GM23338 (cell line): ENCODE results near the gene TPST1. TPM values are rescaled to one million over a fixed set of nuclear protein-coding genes. Genes with fewer than 3 reads are reported as not detected.

ENCODE experiments used
- ATAC-seq: fragments of 200-7000 bp; cut with Tn5 transposase; 3 replicates; pipeline ENCODE4 v1.9.1; 2020
- DNase-seq: peaks from one replicate; pipeline ENCODE4 v3.0.0-alpha.2; 2015; ENCODE audit warnings: low spot score
- H2AFZ ChIP-seq: fragments of 200-600 bp; sonication (generic); 2 replicates; pipeline ENCODE4 v1.8.0; 2016; ENCODE audit warnings: antibody characterized with exemption, mild to moderate bottlenecking, moderate library complexity
- H3F3A ChIP-seq: fragments of 200-600 bp; sonication (generic); replicated peaks from 2 replicates; pipeline ENCODE4 v1.8.0; 2017; ENCODE audit warnings: antibody characterized with exemption, mixed run types, low read depth
- H3K27ac ChIP-seq: fragments of 200-600 bp; sonication (generic); 2 replicates; pipeline ENCODE4 v1.6.1; 2016; ENCODE audit warnings: low read depth
- H3K27me3 ChIP-seq: fragments of 200-600 bp; sonication (generic); 2 replicates; pipeline ENCODE4 v1.8.0; 2016; ENCODE audit warnings: mild to moderate bottlenecking, mixed run types, moderate library complexity; ENCODE audit not compliant: insufficient read depth
- H3K36me3 ChIP-seq: fragments of 200-600 bp; sonication (generic); 2 replicates; pipeline ENCODE4 v1.8.0; 2016; ENCODE audit warnings: mild to moderate bottlenecking; ENCODE audit not compliant: insufficient read depth
- H3K4me1 ChIP-seq: fragments of 200-600 bp; sonication (generic); 2 replicates; pipeline ENCODE4 v1.8.0; 2016; ENCODE audit warnings: mild to moderate bottlenecking, moderate library complexity; ENCODE audit not compliant: insufficient read depth
- H3K4me2 ChIP-seq: fragments of 200-600 bp; sonication (generic); 2 replicates; pipeline ENCODE4 v1.7.1; 2017; ENCODE audit warnings: mixed run types
- H3K4me3 ChIP-seq: fragments of 200-600 bp; sonication (generic); 2 replicates; pipeline ENCODE4 v1.6.1; 2016; ENCODE audit warnings: mixed run types
- H3K79me2 ChIP-seq: fragments of 200-600 bp; sonication (generic); replicated peaks from 2 replicates; pipeline ENCODE4 v1.8.0; 2017; ENCODE audit warnings: mild to moderate bottlenecking; ENCODE audit not compliant: insufficient read depth
- H3K9me2 ChIP-seq: fragments of 200-600 bp; sonication (generic); 2 replicates; pipeline ENCODE4 v1.8.0; 2017; ENCODE audit not compliant: insufficient read depth
- H4K20me1 ChIP-seq: fragments of 200-600 bp; sonication (generic); replicated peaks from 2 replicates; pipeline ENCODE4 v1.8.0; 2017; ENCODE audit warnings: mild to moderate bottlenecking; ENCODE audit not compliant: insufficient read depth
- H3K27ac Mint-ChIP-seq: 2 replicates; pipeline ENCODE4 v1.8.0; 2020; ENCODE audit warnings: inconsistent platforms, mild to moderate bottlenecking, moderate library complexity, mixed read lengths
- H3K27me3 Mint-ChIP-seq: 3 replicates; pipeline ENCODE4 v1.8.0; 2022; ENCODE audit warnings: low read depth, mild to moderate bottlenecking, moderate library complexity, mixed read lengths, inconsistent platforms; ENCODE audit not compliant: insufficient read depth, poor library complexity
- H3K36me3 Mint-ChIP-seq: 3 replicates; pipeline ENCODE4 v1.8.0; 2021; ENCODE audit warnings: low read depth, mild to moderate bottlenecking, inconsistent platforms, moderate library complexity, mixed read lengths
- H3K4me1 Mint-ChIP-seq: 3 replicates; pipeline ENCODE4 v1.8.0; 2020; ENCODE audit warnings: mild to moderate bottlenecking, inconsistent platforms, mixed read lengths
- H3K4me3 Mint-ChIP-seq: 3 replicates; pipeline ENCODE4 v1.8.0; 2021; ENCODE audit warnings: moderate library complexity, mild to moderate bottlenecking, inconsistent platforms, mixed read lengths
- H3K9me3 Mint-ChIP-seq: 3 replicates; pipeline ENCODE4 v1.8.0; 2020; ENCODE audit warnings: moderate library complexity, mild to moderate bottlenecking, inconsistent platforms, mixed read lengths
- CREB1 ChIP-seq: fragments of 250-450 bp; sonication (Bioruptor Pico); IDR thresholded peaks from 2 replicates; pipeline ENCODE4 v1.5.0; 2020; ENCODE audit warnings: low read depth, mild to moderate bottlenecking, moderate library complexity
- EZH2 ChIP-seq: fragments of 200-600 bp; sonication (generic); IDR thresholded peaks from one replicate; pipeline ENCODE4 v1.8.0; 2017; ENCODE audit warnings: antibody characterized with exemption, mild to moderate bottlenecking, low read depth; ENCODE audit not compliant: unreplicated experiment
- EZH2phosphoT487 ChIP-seq: fragments of 200-600 bp; sonication (generic); IDR thresholded peaks from one replicate; pipeline ENCODE4 v1.8.1; 2018; ENCODE audit warnings: antibody characterized with exemption; ENCODE audit not compliant: unreplicated experiment
- JUNB ChIP-seq: IDR thresholded peaks from one replicate; pipeline ENCODE4 v1.6.1; 2016; ENCODE audit warnings: antibody characterized with exemption; ENCODE audit not compliant: unreplicated experiment
- NANOG ChIP-seq: IDR thresholded peaks from 2 replicates; pipeline ENCODE4 v1.6.1; 2016; ENCODE audit warnings: antibody characterized with exemption, borderline replicate concordance
- POLR2AphosphoS5 ChIP-seq: IDR thresholded peaks from 2 replicates; pipeline ENCODE4 v1.6.1; 2016; ENCODE audit warnings: antibody characterized with exemption, low read depth
- STAT1 ChIP-seq: IDR thresholded peaks from one replicate; pipeline ENCODE4 v1.6.1; 2016; ENCODE audit warnings: antibody characterized with exemption; ENCODE audit not compliant: unreplicated experiment
- ZNF114 ChIP-seq: fragments of 250-450 bp; sonication (Bioruptor Pico); IDR thresholded peaks from 2 replicates; pipeline ENCODE4 v1.5.0; 2020; ENCODE audit warnings: mild to moderate bottlenecking, moderate library complexity
- ZNF331 ChIP-seq: fragments of 250-450 bp; sonication (Bioruptor Pico); IDR thresholded peaks from 2 replicates; pipeline ENCODE4 v1.5.0; 2020; ENCODE audit warnings: low read depth, mild to moderate bottlenecking, moderate library complexity
- polyA plus RNA-seq: library from polyadenylated mRNA; unstranded; fragments of >200 nt; fragmentation: Nextera tagmentation; extraction: Ambion mirVana; gene quantifications from 2 replicates; pipeline ENCODE4 v1.2.1, GENCODE V29; 2016
- total RNA-seq: library from RNA; depleted of rRNA; stranded (reverse); fragments of >200 nt; shearing (Covaris generic); gene quantifications from 2 replicates; pipeline ENCODE4 v1.2.3, GENCODE V29; 2014
- TF ChIP-seq, protein P1 (sequence below): IDR thresholded peaks from one replicate; pipeline ENCODE4 v1.6.1; 2018; ENCODE audit warnings: antibody characterized with exemption; ENCODE audit not compliant: unreplicated experiment
- TF ChIP-seq, protein P2 (sequence below): IDR thresholded peaks from 2 replicates; pipeline ENCODE4 v1.6.1; 2016; ENCODE audit warnings: antibody characterized with exemption
- TF ChIP-seq, protein P3 (sequence below), 2 experiments: fragments of 200-600 bp in 1 of 2; sonication (generic) in 1 of 2; conservative IDR thresholded peaks; 2 replicates each; pipeline versions ENCODE4 v1.5.1 to v1.6.1; 2016 to 2017; ENCODE audit warnings: antibody characterized with exemption in 2 of 2, low read depth in 2 of 2, mild to moderate bottlenecking in 2 of 2, moderate library complexity in 1 of 2

TPST1 gene
- total and polyA plus RNA-seq, 2 experiments from 2014 or later = 10.7 to 19.2 TPM

DNA sequence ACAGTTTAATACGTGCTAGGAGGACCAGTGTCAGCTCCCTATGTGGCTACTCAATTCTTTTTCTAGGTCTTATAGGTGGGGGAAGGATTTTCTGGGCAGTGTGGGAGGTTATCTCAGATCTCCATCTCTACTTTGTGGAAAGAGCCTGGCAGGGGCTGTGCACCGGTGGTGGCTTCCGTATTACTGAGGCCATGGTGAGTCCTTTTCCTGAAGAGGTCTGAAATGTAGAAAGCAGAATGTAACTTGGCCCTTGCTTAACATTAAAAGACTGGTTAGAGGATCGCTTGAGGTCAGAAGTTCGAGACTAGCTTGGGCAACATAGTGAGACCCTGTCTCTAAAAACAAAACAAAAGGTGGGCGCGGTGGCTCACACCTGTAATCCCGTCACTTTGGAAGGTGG lies 2.7 kb upstream of the TPST1 start:
- H2AFZ ChIP-seq = no peak overlapping the region
- H3K9me2 ChIP-seq = no peaks in the 10 kb centered on the region
- H4K20me1 ChIP-seq = peaks cover 8% of the 10 kb centered on the region; the same call in 1 of the 2 replicates
- TF ChIP-seq EZH2phosphoT487 = no peak
- TF ChIP-seq, protein P1, sequence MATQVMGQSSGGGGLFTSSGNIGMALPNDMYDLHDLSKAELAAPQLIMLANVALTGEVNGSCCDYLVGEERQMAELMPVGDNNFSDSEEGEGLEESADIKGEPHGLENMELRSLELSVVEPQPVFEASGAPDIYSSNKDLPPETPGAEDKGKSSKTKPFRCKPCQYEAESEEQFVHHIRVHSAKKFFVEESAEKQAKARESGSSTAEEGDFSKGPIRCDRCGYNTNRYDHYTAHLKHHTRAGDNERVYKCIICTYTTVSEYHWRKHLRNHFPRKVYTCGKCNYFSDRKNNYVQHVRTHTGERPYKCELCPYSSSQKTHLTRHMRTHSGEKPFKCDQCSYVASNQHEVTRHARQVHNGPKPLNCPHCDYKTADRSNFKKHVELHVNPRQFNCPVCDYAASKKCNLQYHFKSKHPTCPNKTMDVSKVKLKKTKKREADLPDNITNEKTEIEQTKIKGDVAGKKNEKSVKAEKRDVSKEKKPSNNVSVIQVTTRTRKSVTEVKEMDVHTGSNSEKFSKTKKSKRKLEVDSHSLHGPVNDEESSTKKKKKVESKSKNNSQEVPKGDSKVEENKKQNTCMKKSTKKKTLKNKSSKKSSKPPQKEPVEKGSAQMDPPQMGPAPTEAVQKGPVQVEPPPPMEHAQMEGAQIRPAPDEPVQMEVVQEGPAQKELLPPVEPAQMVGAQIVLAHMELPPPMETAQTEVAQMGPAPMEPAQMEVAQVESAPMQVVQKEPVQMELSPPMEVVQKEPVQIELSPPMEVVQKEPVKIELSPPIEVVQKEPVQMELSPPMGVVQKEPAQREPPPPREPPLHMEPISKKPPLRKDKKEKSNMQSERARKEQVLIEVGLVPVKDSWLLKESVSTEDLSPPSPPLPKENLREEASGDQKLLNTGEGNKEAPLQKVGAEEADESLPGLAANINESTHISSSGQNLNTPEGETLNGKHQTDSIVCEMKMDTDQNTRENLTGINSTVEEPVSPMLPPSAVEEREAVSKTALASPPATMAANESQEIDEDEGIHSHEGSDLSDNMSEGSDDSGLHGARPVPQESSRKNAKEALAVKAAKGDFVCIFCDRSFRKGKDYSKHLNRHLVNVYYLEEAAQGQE = no peak
- TF ChIP-seq, protein P2, sequence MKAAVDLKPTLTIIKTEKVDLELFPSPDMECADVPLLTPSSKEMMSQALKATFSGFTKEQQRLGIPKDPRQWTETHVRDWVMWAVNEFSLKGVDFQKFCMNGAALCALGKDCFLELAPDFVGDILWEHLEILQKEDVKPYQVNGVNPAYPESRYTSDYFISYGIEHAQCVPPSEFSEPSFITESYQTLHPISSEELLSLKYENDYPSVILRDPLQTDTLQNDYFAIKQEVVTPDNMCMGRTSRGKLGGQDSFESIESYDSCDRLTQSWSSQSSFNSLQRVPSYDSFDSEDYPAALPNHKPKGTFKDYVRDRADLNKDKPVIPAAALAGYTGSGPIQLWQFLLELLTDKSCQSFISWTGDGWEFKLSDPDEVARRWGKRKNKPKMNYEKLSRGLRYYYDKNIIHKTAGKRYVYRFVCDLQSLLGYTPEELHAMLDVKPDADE = no peak
- no peak for TF ChIP-seq NANOG
- no peak for TF ChIP-seq ZNF331
- no peak for TF ChIP-seq CREB1
- no peak for TF ChIP-seq STAT1
- no peak for TF ChIP-seq POLR2AphosphoS5
- TF ChIP-seq JUNB = no peak
- TF ChIP-seq EZH2 = no peak
- TF ChIP-seq, protein P3, sequence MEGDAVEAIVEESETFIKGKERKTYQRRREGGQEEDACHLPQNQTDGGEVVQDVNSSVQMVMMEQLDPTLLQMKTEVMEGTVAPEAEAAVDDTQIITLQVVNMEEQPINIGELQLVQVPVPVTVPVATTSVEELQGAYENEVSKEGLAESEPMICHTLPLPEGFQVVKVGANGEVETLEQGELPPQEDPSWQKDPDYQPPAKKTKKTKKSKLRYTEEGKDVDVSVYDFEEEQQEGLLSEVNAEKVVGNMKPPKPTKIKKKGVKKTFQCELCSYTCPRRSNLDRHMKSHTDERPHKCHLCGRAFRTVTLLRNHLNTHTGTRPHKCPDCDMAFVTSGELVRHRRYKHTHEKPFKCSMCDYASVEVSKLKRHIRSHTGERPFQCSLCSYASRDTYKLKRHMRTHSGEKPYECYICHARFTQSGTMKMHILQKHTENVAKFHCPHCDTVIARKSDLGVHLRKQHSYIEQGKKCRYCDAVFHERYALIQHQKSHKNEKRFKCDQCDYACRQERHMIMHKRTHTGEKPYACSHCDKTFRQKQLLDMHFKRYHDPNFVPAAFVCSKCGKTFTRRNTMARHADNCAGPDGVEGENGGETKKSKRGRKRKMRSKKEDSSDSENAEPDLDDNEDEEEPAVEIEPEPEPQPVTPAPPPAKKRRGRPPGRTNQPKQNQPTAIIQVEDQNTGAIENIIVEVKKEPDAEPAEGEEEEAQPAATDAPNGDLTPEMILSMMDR (conservative IDR thresholded peaks at IDR 0.05; ENCODE audit: low read depth in 2 of 2) = no peak
- no peak for TF ChIP-seq ZNF114
- peaks cover 16% of the 10 kb centered on the region for H3K4me1 ChIP-seq
- DNase-seq (no peak), ATAC-seq (no peak)
- Mint-ChIP-seq H3K27me3 (peaks cover 15% of the 10 kb centered on the region), H3K9me3 (no peaks in the 10 kb centered on the region; the same call in 2 of the 3 replicates), H3K4me3 (no peak overlapping the region), H3K4me1 (peaks cover 19% of the 10 kb centered on the region), H3K27ac (no peak overlapping the region), H3K36me3 (no peaks in the 10 kb centered on the region; the same call in 2 of the 3 replicates)
- peaks cover 15% of the 10 kb centered on the region for H3K79me2 ChIP-seq
- no peak overlapping the region for H3K4me2 ChIP-seq
- H3K36me3 ChIP-seq = no peaks in the 10 kb centered on the region
- no peak overlapping the region for H3K27ac ChIP-seq
- no peaks in the 10 kb centered on the region for H3F3A ChIP-seq
- no peaks in the 10 kb centered on the region for H3K27me3 ChIP-seq
- no peak overlapping the region for H3K4me3 ChIP-seq
